Colonic mucosa (tissue), 4 donors: Measurements from ENCODE around the gene ANKRD10. TPM values are rescaled to one million over a fixed set of nuclear protein-coding genes. Genes with fewer than 3 reads are reported as not detected.

Experiments used
- DNase-seq: peaks from one replicate; pipeline ENCODE4 v3.0.0-alpha.2; 2020
- H3K27ac ChIP-seq: fragments of 200-600 bp; one replicate; pipeline ENCODE4 v1.8.0; 2021
- H3K27me3 ChIP-seq: fragments of 200-600 bp; one replicate; pipeline ENCODE4 v1.8.0; 2021
- H3K36me3 ChIP-seq: fragments of 200-600 bp; one replicate; pipeline ENCODE4 v1.8.0; 2021
- H3K4me1 ChIP-seq: fragments of 200-600 bp; one replicate; pipeline ENCODE4 v1.8.0; 2021; ENCODE audit warnings: mild to moderate bottlenecking
- H3K4me3 ChIP-seq: fragments of 200-600 bp; one replicate; pipeline ENCODE4 v1.8.0; 2021
- H3K9ac ChIP-seq, 2 donors: one replicate each; pipeline ENCODE4 v1.7.0; 2013; ENCODE audit warnings: control low read depth in 2 of 2, low read depth in 2 of 2, low read length in 2 of 2
- H3K9me3 ChIP-seq: fragments of 200-600 bp; one replicate; pipeline ENCODE4 v1.8.0; 2021
- CTCF ChIP-seq: fragments of 200-600 bp; IDR thresholded peaks from one replicate; pipeline ENCODE4 v1.8.0; 2022; ENCODE audit warnings: antibody characterized with exemption, mild to moderate bottlenecking
- intact Hi-C: fragments of 100-400 bp; cut with DNase I; formaldehyde crosslinking; loops from one replicate; pipeline ENCODE4 v1.14.1; 2022
- total RNA-seq, 2 donors: library from RNA; stranded (reverse); fragmentation: NEBNext Ultra II Directional in 1 of 2; extraction: Animal tissue kit (Norgen Biotek cat#: 25700) in 1 of 2; gene quantifications; one replicate each; pipeline ENCODE4 v1.2.1, GENCODE V29; 2021
- donor health status: healthy.
- donor health status: DM: no; HTN: no; CAD: no.
- donor health status: DM: no; HTN: no; CAD: no.

ANKRD10 gene
- total RNA-seq, 2 donors from 2014 or later: 94.9 to 123 TPM

- peaks cover 8% of the 10 kb centered on the region for H3K4me1 ChIP-seq
- TF ChIP-seq CTCF: no peak
- H3K9me3 ChIP-seq: no peaks in the 10 kb centered on the region
- peak overlapping the region; percentile 14 for H3K27ac ChIP-seq
- H3K4me3 ChIP-seq: no peak overlapping the region
- intact Hi-C loops: no loop called here
- H3K36me3 ChIP-seq: no peaks in the 10 kb centered on the region
- peak; percentile 65 for DNase-seq
- H3K27me3 ChIP-seq: no peaks in the 10 kb centered on the region
- peak overlapping the region in 1 of 2 donors; percentile 41 for H3K9ac ChIP-seq
These were observed 4.6 kb downstream of the ANKRD10 start for GRCh38 chr13:110910013-110910890.

GRCh38 chr13:110907951-110908898 lies 6.6 kb downstream of the ANKRD10 start:
- H3K27me3 ChIP-seq: no peaks in the 10 kb centered on the region
- TF ChIP-seq CTCF: no peak
- peaks cover 8% of the 10 kb centered on the region for H3K4me1 ChIP-seq
- H3K36me3 ChIP-seq: no peaks in the 10 kb centered on the region
- H3K27ac ChIP-seq: peak overlapping the region; percentile 71
- H3K4me3 ChIP-seq: no peak overlapping the region
- DNase-seq: peak; percentile 81
- peak overlapping the region in 1 of 2 donors; percentile 30 for H3K9ac ChIP-seq
- H3K9me3 ChIP-seq: no peaks in the 10 kb centered on the region
- intact Hi-C loops: loop anchor here (10.0 kb wide), 1 partner anchor 203 kb away; the partner anchor contains the start of gene CARS2

- peak overlapping the region; percentile 71 for H3K27ac ChIP-seq
These were observed 7.6 kb downstream of the ANKRD10 start for GRCh38 chr13:110907301-110907700.

GRCh38 chr13:110904748-110905147 lies 10.1 kb downstream of the ANKRD10 start:
- Histone ChIP-seq H3K9me3 (no peaks in the 10 kb centered on the region), H3K36me3 (no peaks in the 10 kb centered on the region), H3K4me3 (no peak overlapping the region), H3K27ac (no peak overlapping the region), H3K27me3 (no peaks in the 10 kb centered on the region), H3K9ac (no peak overlapping the region), H3K4me1 (peaks cover 8% of the 10 kb centered on the region)
- DNase-seq: no peak
- TF ChIP-seq CTCF: no peak
- intact Hi-C loops: loop anchor here (10.0 kb wide), 1 partner anchor 200 kb away; the partner anchor contains the start of gene CARS2

More at GRCh38 chr13:110907301-110907700, 7.6 kb downstream of the ANKRD10 start:
- no peak for DNase-seq
- H3K4me1 ChIP-seq: peaks cover 8% of the 10 kb centered on the region
- H3K36me3 ChIP-seq: no peaks in the 10 kb centered on the region
- H3K4me3 ChIP-seq: no peak overlapping the region
- H3K9me3 ChIP-seq: no peaks in the 10 kb centered on the region
- no peak for TF ChIP-seq CTCF
- peak overlapping the region in 1 of 2 donors; percentile 30 for H3K9ac ChIP-seq
- no peaks in the 10 kb centered on the region for H3K27me3 ChIP-seq
- intact Hi-C loops: loop anchor here (10.0 kb wide), 1 partner anchor 202 kb away; the partner anchor contains the start of gene CARS2

- intact Hi-C loops: loop anchor here (10.0 kb wide), 1 partner anchor 198 kb away; the partner anchor contains the start of gene CARS2
- no peak overlapping the region for H3K4me3 ChIP-seq
- no peak overlapping the region for H3K27ac ChIP-seq
- no peak for DNase-seq
- no peak overlapping the region for H3K9ac ChIP-seq
- TF ChIP-seq CTCF: no peak
- H3K4me1 ChIP-seq: no peaks in the 10 kb centered on the region
- no peaks in the 10 kb centered on the region for H3K36me3 ChIP-seq
- no peaks in the 10 kb centered on the region for H3K9me3 ChIP-seq
- no peaks in the 10 kb centered on the region for H3K27me3 ChIP-seq
These were observed 12.5 kb downstream of the ANKRD10 start for GRCh38 chr13:110902370-110902769.
